ENCODE measurements around the gene OCSTAMP.

The OCSTAMP gene

DNA sequence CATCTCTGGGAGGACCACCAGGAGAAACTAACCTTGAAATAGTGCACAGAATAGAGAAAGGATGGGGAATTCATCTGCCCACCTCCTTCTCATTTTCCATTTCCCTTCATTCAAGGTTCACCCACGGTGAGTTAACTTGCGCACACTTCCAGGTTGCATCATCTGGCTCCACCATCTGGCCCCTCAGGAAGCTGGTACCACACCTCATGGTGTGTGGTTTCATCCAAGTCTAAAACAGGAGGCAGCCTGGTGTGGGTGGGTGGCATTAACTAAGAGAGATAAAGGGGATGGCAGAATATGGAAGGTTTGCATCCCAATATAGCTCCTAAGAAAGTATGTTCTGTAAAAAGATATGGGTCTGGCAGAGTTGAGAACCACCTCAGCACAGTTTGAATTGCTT is 40.9 kb downstream of the OCSTAMP start:
- no peak for FAIRE-seq

DNA sequence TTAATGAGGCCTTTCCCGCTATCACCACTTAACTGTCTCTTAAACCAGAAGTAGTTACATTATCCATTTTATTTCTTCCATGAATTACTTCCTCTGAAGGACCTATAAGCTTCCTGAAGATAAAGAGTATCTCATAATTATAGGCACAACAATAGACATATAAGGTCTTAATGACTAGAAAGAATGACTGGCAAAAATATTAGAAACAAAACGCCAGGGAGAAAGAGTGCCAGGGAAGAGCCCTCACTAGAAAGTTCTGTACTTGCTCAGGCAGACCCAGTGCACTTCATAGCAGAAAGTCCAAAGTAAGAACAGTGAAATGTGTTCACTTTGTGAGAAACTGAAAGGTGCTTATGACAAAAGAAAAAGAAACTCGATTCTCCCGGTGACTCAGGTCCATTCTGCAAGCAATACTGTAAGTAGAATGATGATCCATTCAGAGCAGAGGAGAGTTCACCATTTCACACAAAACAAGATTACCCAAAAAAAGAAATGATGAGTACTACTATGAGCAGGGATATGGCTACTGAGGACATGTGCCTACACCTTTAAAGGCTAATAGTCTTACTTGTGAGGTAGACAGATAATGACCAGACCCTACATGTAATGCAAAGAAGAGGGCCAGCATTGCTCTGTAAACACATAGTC is 42.6 kb downstream of the OCSTAMP start:
- no peak for FAIRE-seq

DNA sequence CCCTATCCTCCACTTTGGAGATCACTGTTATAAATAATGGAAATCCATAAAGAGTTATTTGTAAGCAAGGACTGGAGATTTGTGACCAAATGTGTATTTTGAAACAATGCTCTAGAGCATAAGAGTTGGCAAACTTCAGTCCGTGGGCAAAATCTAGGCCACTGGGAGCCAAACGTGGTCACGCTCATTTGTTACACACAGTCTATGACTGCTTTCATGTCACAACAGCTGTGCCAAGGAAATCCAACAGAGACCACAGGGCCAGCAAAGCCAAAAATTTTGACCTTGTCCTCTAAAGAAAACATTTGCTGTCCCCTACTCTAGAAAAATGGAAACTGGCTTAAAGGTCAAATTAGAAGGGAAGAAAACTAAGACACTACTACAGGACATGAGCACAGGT is 44.9 kb downstream of the OCSTAMP start:
- no peak for FAIRE-seq

DNA sequence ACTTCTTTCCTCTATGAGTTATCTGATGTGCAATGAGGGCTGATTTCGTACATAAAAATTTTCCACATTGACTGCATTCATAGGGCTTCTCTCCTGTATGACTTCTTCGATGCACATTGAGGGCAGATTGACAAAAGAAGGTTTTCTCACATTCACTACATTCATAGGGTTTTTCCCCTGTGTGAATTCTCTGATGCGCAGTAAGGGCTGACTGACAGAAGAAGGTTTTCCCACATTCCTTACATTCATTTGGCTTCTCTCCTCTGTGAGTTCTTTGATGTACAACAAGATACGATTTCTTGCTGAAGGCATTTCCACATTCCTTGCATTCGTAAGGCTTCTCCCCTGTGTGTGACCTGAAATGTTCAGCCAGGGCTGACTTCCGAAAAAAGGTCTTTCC is 48.5 kb downstream of the OCSTAMP start:
- FAIRE-seq, result no peak

DNA sequence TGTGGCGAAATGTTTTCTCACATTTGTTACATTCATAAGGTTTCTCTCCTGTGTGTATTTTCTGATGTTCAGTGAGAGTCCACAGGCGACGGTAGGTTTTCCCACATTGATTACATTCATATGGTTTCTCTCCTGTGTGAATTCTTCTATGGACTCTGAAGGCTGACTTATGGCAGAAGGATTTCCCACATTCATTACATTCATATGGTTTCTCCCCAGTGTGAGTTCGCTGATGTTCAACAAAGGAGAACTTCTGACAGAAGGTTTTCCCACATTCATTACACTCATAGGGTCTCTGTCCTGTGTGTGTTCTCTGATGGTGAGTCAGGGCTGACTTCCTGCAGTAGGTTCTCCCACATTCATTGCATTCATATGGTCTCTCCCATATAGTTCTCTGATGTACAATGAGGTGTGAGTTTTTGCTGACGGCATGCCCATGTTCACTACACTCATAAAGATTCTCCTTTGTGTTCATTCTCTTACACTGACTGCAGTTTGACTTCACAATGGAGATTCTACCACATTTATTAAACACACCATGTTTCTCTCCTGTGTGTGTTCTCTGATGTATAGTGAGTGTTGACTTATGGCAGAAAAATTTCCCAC is 49.0 kb downstream of the OCSTAMP start:
- no peak for FAIRE-seq

DNA sequence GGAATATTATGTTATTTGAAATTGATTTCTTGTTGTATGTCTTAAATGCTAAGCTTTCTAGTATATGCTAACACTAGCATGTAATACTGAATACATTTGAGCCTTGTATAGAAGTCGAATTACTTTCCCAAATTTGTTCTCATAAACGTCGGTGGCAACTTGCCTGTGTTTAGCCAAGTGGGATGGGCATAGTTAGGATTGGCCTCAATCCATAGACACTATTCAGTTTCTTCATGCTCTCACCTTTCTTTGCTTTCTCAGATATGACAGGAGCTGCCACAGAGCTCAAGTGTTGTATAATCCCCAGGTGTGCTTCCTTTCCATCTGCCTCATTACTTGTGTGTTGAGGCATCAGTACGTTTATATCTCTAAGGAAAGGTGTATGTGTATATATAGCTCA is 56.4 kb downstream of the OCSTAMP start:
- FAIRE-seq, result no peak

DNA sequence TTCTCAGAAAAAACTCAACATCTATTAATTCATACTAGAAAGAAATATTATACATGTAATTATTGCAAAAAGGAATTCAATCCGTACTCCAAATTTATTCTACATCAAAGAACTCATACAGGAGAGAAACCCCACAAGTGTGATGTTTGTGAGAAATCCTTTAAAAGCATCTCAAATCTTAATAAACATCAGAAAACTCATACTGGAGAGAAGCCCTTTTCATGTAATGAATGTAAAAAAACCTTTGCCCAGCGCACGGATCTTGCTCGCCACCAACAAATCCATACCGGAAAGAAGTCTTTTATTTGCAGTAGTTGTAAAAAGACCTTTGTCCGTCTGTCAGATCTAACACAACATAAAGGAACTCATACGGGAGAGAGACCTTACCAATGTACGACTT is 59.1 kb downstream of the OCSTAMP start:
- FAIRE-seq, result no peak
